ENCODE data around the gene ERCC4.

ERCC4 gene

GRCh38 chr16:13950821-13951547 lies 31.0 kb downstream of the ERCC4 start:
- DNase-seq = no peak

DNA sequence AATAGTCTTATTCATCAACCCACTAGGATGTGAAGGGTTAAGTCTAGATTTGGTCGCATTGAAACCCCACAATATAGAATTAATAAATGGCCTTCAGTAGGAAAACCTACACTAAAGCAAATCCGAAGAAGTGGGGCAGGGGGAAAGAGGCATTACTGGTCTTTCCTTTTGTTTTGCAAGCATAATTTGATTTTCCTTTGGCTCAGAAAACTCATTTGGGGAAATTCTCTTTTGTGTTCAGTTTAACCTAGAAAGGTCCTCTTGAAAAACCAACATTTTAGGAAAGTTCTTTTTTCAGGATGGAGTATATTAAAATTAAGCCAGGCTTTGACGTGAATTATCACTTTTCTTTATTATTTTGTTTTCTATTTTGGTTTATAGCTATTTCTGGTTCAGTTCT lies 31.7 kb downstream of the ERCC4 start:
- no peak for DNase-seq

DNA sequence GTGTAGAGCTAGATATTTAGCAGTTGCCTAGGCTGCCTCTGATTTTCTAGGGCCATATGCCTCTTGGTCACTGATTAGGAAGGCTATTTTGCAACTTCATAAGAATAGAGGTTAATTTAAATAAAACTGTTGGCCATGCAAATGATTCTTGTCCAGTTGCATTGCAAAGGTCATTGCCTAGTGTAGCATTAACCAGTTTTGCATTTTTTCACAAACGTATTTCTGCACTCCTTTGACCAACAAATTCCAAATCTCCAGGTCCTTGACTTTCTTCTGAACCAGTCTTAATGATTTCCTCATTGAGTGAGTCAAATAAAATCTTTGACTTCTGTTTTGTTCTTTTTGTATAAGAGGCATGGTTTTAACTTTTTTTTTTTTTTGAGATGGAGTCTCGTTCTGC lies 33.5 kb downstream of the ERCC4 start:
- DNase-seq = no peak

GRCh38 chr16:13956635-13957196 lies 36.8 kb downstream of the ERCC4 start:
- no peak for DNase-seq

DNA sequence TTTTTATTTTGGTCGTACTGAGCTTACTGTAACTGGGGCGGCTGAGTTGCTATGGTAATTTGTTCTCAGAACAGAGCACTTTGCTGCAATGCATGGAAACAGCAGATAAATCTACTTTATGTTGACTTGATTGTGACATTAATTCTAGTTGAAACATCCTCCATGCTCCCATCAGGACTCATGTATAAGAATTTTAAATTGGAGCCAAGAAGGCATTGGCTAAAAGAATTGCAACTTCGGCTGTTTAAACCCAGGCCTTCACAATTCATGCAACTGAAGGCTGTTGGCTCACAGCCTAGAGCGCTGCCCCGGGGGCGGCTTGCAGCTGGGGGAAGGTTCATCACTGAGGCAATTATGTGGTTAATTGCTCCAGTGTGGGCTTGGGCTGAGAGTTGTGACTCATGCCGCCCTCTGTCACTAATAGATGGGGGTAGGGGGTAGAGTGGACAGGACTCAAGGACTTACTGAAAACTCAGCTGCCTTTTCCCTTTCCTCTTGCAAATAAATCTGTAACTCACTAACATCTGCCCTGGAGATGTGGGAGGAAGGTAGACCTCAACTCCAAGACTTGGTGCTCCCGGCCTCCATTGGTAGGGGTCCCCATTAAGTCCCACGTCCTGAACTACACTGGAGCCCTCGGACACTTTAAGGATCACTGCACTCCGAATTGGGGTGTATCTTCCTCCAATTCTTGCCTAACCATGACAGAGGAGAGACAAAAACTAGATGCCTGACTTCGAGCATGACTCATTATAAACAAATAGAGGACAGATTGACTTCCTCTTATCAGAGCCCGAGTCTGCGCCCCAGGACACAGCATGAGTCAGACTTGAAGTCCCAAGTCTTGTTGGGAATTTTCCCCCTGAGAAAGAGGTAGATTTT lies 37.5 kb downstream of the ERCC4 start:
- peak; percentile 70 for DNase-seq

DNA sequence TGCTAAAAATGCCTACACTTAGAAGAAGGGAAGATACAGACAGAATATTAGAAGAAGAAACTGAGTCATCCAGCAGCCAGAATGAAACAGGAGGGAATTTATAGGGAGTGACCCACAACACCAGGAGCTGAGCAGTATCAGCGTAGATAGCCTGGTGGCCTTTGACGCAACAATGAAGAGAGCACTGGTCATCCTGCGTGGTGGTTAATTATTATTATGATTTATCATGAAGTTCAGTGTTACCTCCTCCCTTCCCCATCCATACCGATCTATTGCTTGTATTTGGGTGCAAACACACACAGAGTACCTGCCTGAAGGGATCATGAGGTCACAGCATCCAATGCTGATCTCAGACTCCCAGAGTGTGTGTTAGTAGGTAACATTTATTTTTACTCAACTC lies 38.5 kb downstream of the ERCC4 start:
- DNase-seq = no peak

DNA sequence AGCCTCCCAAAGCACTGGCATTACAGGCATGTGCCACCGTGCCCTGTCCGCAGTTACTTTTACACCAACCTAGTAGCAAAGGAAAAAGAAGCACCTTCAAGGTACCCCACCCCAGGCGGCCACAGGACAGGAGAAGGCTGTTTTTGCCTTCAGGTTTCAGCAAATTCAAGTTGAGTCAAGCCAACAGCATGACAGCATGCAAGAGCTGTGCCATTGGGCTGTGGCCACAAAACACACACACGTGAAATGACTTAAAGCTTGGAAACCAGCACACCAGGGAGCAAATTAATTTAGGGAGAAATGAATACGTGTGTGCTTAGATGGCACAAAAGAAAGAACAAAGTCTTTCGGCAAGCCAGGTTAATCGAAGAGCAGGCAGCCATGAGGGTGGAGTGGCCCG lies 39.7 kb downstream of the ERCC4 start:
- no peak for DNase-seq

- DNase-seq = peak; percentile 19
Observed at GRCh38 chr16:13961099-13961811, 41.3 kb downstream of the ERCC4 start.

DNA sequence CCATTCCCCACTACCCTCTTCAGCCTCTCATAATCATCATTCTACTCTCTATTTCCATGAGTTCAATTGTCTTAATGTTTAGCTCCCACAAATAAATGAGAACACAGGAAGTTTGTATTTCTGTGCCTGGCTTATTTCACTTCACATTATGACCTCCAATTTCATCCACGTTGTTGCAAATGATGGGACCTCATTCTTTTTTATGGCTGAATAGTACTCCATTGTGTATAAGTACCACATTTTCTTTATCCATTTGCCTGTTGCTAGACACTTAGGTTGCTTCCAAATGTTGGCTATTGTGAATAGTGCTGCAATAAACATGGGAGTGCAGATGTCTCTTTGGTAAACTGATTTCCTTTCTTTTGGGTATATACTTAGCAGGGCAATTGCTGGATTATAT lies 42.3 kb downstream of the ERCC4 start:
- DNase-seq = no peak

DNA sequence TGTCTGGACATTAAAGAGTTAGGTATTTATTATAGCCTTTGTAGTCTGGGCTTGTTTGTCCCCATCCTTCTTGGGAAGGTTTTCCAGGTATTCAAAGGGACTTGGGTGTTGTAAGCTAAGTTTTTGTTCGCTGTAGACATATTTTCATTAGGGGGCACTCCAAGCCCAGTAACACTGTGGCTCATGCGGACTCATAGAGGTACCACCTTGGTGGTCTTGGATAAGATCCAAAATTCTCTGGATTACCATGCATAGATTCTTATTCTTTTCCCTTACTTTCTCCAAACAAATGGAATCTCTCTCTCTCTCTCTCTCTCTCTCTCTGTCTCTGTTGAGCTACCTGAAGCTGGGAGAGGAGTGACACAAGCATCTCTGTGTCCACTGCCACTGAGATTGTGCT lies 48.9 kb downstream of the ERCC4 start:
- no peak for DNase-seq

GRCh38 chr16:13969711-13970110 lies 49.8 kb downstream of the ERCC4 start:
- no peak for DNase-seq

DNA sequence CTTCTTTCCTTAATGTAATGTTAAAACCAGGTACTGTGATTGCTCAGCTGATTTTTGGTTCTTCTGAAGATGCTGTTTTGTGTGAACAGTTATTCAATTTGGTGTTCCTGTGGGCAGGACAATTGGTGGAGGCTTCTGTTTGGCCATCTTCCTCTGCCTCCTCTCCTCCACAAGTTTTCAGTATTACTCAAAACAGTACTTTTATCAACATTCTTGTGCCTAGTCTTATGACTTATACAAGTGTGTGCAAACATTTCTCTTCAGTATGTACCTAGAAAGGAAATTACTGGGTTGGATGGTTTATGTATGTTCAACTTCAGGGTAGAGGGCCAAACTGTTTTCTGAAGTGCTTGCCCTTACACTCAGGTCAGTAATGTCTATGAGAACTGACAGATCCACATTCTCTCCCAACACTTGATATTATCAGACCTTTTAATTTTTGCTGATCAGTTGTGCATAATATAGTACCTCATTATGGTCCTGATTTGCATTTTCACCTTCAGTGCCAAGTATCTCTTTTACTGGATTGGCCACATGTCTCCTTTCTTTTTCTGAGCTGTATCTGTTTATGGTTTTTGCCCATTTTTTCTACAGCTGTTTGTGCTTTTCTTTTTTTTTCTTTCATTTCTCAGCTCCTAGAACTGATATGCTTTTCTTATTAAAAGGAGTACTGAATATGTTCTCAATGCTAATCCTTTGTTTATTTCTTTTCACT lies 50.9 kb downstream of the ERCC4 start:
- DNase-seq = no peak

DNA sequence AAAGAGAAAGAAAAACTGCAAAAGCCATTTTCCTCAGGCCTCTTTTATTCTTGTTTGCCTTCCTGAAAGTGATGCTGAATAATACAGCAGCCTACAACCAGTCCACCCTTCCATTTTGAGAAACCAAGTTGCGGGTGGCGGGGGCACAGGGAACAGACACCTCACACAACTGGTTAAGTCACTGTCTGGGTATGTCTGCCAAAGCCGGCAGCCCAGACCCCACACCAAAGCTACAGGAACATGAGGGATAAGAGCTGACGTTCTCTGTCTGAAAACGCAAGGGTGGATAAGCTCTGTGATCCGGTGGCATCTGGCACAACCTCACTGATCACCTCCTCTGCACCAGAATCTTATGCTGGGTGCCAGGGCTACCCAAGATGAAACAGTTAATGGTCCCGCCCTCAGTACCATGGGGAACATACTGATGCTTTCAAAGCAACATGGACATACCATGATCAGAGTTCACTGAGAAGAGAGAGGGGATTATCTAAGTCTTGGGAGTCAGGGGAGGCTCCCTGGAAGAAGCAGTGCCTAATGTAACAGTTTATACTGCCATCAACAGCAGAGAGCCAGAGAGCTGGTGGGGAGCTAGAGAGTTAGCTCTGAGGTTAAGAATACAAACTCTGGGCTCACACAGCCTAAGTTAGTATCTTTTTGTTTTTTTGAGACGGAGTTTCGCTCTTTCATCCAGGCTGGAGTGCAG lies 53.5 kb downstream of the ERCC4 start:
- DNase-seq = no peak

DNA sequence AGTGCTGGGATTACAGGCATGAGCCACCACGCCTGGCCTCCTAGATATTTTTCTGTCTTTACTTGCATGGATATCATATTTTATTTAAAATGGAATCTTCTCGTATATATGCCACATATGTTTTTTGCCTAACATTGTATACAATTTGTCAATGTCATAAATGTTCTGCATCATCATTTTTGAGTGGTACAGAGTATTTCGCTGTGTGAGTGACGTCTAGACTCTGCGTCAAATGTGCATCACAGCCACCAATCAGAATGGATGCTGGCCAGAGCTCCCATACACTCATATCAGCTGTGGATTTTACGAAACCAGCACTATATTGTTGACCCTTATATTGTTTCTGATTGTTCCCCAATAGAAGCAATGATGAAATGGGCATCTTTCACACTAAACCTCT lies 57.2 kb downstream of the ERCC4 start:
- DNase-seq = no peak

DNA sequence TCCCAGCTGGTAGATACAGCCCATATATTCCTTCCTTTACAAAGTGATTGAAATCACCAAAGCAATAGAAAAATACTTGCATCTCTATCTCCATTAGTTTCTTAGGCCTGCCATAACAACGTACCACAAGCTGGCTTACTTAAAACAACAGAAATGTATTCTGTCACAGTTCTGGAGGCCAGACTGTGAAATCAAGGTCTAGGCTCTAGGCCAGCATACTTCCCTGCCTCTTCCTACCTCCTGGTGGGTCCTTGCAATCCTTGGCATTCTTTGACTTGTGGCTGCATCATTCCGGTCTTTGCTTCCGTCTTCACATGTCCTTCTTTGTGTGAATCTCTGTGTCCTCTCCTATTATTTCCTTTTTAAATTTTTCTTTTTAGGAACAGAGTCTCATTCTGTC lies 62.5 kb downstream of the ERCC4 start:
- no peak for DNase-seq

- no peak for DNase-seq
Observed at GRCh38 chr16:13983625-13984024, 63.7 kb downstream of the ERCC4 start.

GRCh38 chr16:13984794-13985193 lies 64.8 kb downstream of the ERCC4 start:
- DNase-seq = no peak

DNA sequence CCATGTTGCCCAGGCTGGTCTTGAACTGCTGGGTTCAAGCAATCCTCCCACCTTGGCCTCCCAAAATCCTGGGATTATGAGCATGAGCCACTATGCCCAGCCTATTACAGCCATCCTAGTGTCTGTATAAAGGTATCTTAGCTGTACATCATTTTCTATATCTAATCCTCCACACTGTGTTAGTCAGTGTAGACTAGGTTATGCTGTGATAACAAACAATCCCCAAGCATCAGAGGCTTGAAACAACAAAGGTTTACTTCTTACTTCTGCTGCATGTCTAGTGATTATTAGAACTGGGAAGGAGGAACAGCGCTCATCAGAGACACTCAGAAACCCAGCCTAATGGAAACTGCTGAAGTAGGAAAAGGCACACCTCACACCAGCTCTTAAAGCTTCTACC lies 68.1 kb downstream of the ERCC4 start:
- DNase-seq = no peak

- no peak for DNase-seq
Observed at GRCh38 chr16:13992322-13992721, 72.4 kb downstream of the ERCC4 start.

DNA sequence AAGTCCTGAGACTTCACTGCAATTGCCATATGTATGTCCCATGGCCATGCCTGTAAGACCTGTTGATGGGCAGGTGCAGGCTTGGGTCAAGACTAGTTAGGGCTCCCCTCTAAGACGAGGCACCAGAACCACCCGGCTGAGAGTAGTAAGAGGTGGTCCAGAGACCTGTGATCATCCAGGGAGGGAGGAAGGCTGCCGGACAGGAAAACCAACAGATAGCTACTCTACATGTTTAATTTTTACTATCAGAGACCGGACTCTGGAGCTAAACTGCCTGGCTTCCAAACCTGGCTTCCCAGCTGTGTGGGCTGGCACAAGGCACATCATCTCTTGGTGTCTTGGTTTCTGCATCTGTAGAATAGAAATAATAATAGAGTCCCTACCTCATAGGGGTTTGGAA lies 73.0 kb downstream of the ERCC4 start:
- no peak for DNase-seq

DNA sequence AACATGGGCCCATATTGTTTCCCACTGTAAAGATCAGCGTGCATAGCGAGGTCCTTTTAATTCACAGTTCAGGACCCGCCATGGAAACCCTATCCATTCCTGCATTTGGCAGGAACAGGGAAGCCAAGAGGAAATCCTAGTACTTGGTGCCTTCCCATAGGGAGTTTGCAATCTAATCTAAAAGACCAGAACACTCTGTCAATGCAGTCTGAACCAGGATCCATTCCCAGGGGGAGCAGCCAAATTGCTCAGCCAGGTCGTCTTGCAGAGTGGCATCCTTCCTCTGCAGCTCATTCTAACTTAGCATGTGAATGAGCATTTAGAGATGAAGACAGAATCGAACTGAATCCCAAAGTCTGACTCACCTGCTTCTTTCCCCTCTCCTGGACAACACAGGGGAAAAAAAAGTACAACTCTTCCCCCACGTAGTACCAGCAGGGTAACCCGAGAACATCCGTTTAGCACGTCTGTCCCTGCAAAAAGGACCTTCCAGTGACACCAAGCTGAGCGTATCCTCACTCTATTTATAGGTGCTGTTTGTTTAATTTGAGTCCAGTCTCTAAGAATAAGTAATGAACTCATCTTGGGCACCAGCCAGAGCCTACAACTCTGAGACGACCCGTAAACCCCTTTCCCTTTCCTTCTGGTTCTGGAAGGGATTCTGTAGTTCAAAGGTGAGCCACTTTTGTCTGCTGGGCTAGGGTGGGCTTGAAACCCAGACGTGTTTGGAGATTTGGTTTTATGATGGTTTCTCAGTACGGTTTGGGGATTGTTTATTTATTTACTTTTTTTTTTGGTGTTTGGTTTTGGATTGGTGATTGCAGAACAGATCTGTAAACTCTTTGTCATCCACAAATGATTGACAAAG lies 74.5 kb downstream of the ERCC4 start:
- no peak for DNase-seq

Data from NCI-H1105 treated with DMSO at 0.1 percent for 48 hours (cell line).